ENCODE measurements around the gene SENP7.
"Not testable (repeated sequence)": the region's sequence is repeated elsewhere in the genome, so short reads cannot be mapped to it uniquely, and the experiment has no call there.

The SENP7 gene

GRCh38 chr3:101466465-101467309 lies 46.3 kb downstream of the SENP7 start:
- no peak for TF ChIP-seq CTCF (IDR thresholded peaks at IDR 0.05; ENCODE audit: control insufficient read depth, insufficient read depth, low read depth, low read length, missing control alignments)
- no peak for DNase-seq (ENCODE audit: low read depth)
- no peak overlapping the region for H3K4me3 ChIP-seq (ENCODE audit: control insufficient read depth, low read depth, low read length)

- TF ChIP-seq CTCF (IDR thresholded peaks at IDR 0.05; ENCODE audit: control insufficient read depth, insufficient read depth, low read depth, low read length, missing control alignments), result no peak
- no peak for DNase-seq (ENCODE audit: low read depth)
- H3K4me3 ChIP-seq (ENCODE audit: control insufficient read depth, low read depth, low read length), result no peak overlapping the region
Measured at GRCh38 chr3:101464235-101464634, 48.8 kb downstream of the SENP7 start.

- DNase-seq (ENCODE audit: low read depth), result no peak
- no peak for TF ChIP-seq CTCF (IDR thresholded peaks at IDR 0.05; ENCODE audit: control insufficient read depth, insufficient read depth, low read depth, low read length, missing control alignments)
- H3K4me3 ChIP-seq (ENCODE audit: control insufficient read depth, low read depth, low read length), result no peak overlapping the region
Measured at GRCh38 chr3:101461451-101461850, 51.6 kb downstream of the SENP7 start.

GRCh38 chr3:101458387-101458786 lies 54.6 kb downstream of the SENP7 start:
- H3K4me3 ChIP-seq (ENCODE audit: control insufficient read depth, low read depth, low read length), result no peak overlapping the region
- no peak for TF ChIP-seq CTCF (IDR thresholded peaks at IDR 0.05; ENCODE audit: control insufficient read depth, insufficient read depth, low read depth, low read length, missing control alignments)
- no peak for DNase-seq (ENCODE audit: low read depth)

GRCh38 chr3:101454629-101455028 lies 58.4 kb downstream of the SENP7 start:
- H3K4me3 ChIP-seq (ENCODE audit: control insufficient read depth, low read depth, low read length), result no peak overlapping the region
- no peak for DNase-seq (ENCODE audit: low read depth)
- TF ChIP-seq CTCF (IDR thresholded peaks at IDR 0.05; ENCODE audit: control insufficient read depth, insufficient read depth, low read depth, low read length, missing control alignments), result no peak

GRCh38 chr3:101453961-101454360 lies 59.1 kb downstream of the SENP7 start:
- peak; percentile 7 for DNase-seq (ENCODE audit: low read depth)
- no peak for TF ChIP-seq CTCF (IDR thresholded peaks at IDR 0.05; ENCODE audit: control insufficient read depth, insufficient read depth, low read depth, low read length, missing control alignments)
- no peak overlapping the region for H3K4me3 ChIP-seq (ENCODE audit: control insufficient read depth, low read depth, low read length)

- not testable (repeated sequence) for DNase-seq (ENCODE audit: low read depth); H3K4me3 ChIP-seq (ENCODE audit: control insufficient read depth, low read depth, low read length)
Measured at GRCh38 chr3:101438641-101439040, 74.4 kb downstream of the SENP7 start.
